ENCODE measurements around the gene NAA35.

The NAA35 gene

DNA sequence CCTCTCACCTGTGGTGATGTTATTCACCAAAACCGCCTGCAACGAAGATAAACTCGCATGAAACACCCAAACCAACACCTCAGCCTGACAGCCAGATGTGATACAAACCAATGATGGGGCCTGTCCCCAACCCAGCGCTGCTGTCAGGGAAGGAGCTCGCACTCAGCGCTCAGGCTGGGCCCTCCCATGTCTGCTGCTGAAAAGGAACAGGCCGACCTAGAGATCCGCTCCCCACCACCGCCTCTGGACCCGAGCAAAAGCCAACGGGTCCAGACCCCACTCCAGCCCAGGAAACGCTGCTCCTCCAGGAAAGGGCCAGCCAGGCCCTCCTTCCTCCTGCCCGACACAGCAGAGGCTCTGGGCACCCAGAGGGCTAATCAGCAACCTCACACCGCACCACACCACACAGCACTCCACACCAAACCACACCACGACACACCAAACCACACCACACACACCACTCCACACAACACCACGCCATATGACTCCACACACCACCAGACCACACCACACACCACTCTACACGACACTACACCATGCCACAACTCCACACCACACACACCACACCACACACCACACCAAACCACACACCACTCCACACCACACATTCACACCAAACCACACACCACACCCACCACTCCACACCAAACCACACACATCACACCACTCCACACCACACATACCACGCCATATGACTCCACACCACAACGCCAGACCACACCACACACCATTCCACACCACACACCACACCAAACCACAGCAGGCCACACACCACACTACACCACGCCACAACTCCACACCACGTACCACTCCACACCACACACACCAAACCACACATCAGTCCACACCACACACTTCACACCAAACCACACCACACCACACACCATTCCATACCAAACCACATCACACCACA lies 111.9 kb downstream of the NAA35 start:
- H3K27ac ChIP-seq, result no peak overlapping the region
- no peaks in the 10 kb centered on the region for H3K27me3 ChIP-seq (ENCODE audit: control insufficient read depth, insufficient read depth, low read length)
- H3K4me1 ChIP-seq, result no peaks in the 10 kb centered on the region
- H3K9ac ChIP-seq, result no peak overlapping the region
- TF ChIP-seq, protein P1, sequence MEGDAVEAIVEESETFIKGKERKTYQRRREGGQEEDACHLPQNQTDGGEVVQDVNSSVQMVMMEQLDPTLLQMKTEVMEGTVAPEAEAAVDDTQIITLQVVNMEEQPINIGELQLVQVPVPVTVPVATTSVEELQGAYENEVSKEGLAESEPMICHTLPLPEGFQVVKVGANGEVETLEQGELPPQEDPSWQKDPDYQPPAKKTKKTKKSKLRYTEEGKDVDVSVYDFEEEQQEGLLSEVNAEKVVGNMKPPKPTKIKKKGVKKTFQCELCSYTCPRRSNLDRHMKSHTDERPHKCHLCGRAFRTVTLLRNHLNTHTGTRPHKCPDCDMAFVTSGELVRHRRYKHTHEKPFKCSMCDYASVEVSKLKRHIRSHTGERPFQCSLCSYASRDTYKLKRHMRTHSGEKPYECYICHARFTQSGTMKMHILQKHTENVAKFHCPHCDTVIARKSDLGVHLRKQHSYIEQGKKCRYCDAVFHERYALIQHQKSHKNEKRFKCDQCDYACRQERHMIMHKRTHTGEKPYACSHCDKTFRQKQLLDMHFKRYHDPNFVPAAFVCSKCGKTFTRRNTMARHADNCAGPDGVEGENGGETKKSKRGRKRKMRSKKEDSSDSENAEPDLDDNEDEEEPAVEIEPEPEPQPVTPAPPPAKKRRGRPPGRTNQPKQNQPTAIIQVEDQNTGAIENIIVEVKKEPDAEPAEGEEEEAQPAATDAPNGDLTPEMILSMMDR (IDR thresholded peaks at IDR 0.05), result no peak
- no peak overlapping the region for H3K4me2 ChIP-seq (ENCODE audit: low read length)
- H3K9me3 ChIP-seq (ENCODE audit: control insufficient read depth, low read length), result no peaks in the 10 kb centered on the region
- H3K36me3 ChIP-seq (ENCODE audit: control insufficient read depth, insufficient read depth, low read length), result no peaks in the 10 kb centered on the region
- no peak overlapping the region for H3K4me3 ChIP-seq (ENCODE audit: low read depth, low read length)
- no peak overlapping the region for H2AFZ ChIP-seq
- H3K79me2 ChIP-seq, result no peaks in the 10 kb centered on the region

DNA sequence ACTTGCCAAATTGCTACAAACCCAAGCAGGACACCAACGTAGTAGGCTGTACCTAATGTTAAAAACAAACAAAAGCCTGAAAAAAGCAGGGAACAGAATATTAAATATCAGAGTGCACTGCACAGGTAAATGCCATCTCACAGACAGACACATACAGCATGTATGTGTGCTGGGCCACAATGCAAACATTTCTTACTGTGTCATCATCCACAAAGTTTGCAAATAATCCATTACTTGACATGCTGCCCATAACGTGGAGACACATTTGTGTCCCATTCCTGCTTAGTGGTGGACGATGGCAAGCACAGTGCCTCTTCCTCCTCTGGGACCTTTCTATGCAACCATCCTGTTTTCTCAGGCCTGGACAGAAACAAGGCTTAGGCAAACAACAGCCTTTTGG lies 113.7 kb downstream of the NAA35 start:
- TF ChIP-seq, protein P1 (IDR thresholded peaks at IDR 0.05), result no peak
- Histone ChIP-seq H3K9me3 (ENCODE audit: control insufficient read depth, low read length) (no peaks in the 10 kb centered on the region), H3K27ac (no peak overlapping the region), H3K27me3 (ENCODE audit: control insufficient read depth, insufficient read depth, low read length) (no peaks in the 10 kb centered on the region), H3K79me2 (no peaks in the 10 kb centered on the region), H3K4me3 (ENCODE audit: low read depth, low read length) (no peak overlapping the region), H3K9ac (no peak overlapping the region), H3K4me2 (ENCODE audit: low read length) (no peak overlapping the region), H2AFZ (no peak overlapping the region), H3K36me3 (ENCODE audit: control insufficient read depth, insufficient read depth, low read length) (no peaks in the 10 kb centered on the region), H3K4me1 (no peaks in the 10 kb centered on the region)

DNA sequence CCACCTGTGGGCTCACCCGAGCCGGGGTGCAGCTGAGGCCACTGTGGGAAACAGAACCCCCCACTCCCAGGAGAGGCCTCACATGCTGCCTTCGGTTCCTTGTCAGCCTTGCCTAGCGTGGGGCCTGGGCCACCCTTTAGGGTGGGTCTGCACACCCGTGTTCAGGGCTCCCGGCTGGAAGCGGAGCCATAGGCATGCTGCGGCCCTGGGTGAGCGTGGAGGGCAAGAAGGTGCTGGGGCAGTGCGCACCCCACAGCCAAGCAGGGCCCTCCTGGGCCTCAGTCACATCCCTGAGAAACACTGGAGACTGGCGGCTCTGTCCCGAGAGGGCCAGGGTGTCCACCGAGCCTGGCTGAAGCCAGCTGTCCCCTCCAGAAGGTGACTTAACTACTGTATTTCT lies 116.5 kb downstream of the NAA35 start:
- H3K36me3 ChIP-seq (ENCODE audit: control insufficient read depth, insufficient read depth, low read length), result no peaks in the 10 kb centered on the region
- H3K27me3 ChIP-seq (ENCODE audit: control insufficient read depth, insufficient read depth, low read length), result no peaks in the 10 kb centered on the region
- TF ChIP-seq, protein P1 (IDR thresholded peaks at IDR 0.05), result no peak
- no peak overlapping the region for H3K27ac ChIP-seq
- no peak overlapping the region for H3K4me2 ChIP-seq (ENCODE audit: low read length)
- no peaks in the 10 kb centered on the region for H3K79me2 ChIP-seq
- H2AFZ ChIP-seq, result no peak overlapping the region
- H3K4me1 ChIP-seq, result no peaks in the 10 kb centered on the region
- no peaks in the 10 kb centered on the region for H3K9me3 ChIP-seq (ENCODE audit: control insufficient read depth, low read length)
- H3K4me3 ChIP-seq (ENCODE audit: low read depth, low read length), result no peak overlapping the region
- no peak overlapping the region for H3K9ac ChIP-seq

DNA sequence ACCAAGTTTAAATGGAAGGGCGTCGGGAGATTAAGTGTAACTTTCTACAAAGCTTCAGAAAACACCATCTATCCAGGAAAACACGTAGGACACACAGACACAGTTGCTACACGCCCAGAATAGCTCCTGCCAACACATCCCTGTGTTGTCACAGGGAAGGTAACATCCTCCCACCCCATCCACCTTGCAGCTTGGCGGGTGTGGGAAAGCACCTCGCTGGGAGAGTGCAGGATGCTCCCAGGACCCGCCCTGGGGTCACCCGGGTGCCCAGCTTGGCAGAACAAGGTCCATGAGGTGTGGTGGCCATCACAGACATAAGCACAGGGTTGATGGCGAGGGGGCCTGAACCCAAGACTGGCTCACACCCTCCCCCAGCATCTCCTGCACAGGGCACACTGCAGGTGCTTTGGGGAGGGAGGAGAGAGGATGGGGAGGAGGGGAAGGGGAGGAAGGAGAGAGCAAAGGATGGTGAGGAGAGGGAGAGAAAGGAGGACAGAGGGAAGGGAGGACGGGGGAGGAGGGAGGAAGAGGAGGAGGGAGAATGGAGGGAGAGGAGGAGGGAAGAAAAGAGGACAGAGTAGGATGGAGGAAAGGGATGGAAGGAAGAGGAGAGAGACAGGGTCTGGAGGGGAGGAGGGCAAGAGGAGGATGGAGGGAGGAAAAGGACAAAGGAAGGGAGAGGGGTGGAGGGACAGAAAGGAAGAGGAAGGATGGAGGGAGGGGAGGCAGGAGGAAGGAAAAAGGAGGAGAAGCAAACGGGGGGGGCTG lies 121.2 kb downstream of the NAA35 start:
- Histone ChIP-seq H3K4me2 (ENCODE audit: low read length) (no peak overlapping the region), H3K27ac (no peak overlapping the region), H3K9me3 (ENCODE audit: control insufficient read depth, low read length) (no peaks in the 10 kb centered on the region), H3K9ac (no peak overlapping the region), H3K27me3 (ENCODE audit: control insufficient read depth, insufficient read depth, low read length) (no peaks in the 10 kb centered on the region), H3K4me1 (no peaks in the 10 kb centered on the region), H2AFZ (no peak overlapping the region), H3K79me2 (no peaks in the 10 kb centered on the region), H3K4me3 (ENCODE audit: low read depth, low read length) (no peak overlapping the region), H3K36me3 (ENCODE audit: control insufficient read depth, insufficient read depth, low read length) (no peaks in the 10 kb centered on the region)
- TF ChIP-seq, protein P1 (IDR thresholded peaks at IDR 0.05), result no peak
